Measurements from ENCODE around the gene DMP1. TPM values are rescaled to one million over a fixed set of nuclear protein-coding genes. Genes with fewer than 3 reads are reported as not detected.

Gene DMP1
- total and polyA plus RNA-seq, 2 of the 8 experiments (the other 6 are each of a cell fraction or from before 2014, with no cell fraction given), result 0.05 to 0.17 TPM

DNA sequence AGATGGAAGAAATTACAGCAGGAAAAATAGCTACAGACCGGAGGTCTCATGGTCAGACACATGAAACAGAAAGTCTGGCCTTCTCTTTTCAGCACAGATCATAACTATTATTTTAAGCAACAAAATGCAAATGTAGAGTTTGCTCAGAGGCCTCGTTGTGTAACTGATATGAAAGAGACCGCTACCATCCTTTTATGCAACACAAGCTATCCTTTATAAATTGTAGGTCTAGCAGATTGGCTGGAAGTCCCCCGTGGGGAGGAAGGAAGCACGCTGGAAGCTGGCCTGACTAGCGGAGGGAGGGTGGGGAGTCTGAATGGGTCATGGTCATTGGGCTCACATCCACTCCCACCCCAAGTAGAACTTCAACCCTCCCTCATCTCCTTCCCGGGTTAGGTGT, 27.7 kb downstream of the DMP1 start:
- Histone ChIP-seq H2BK15ac (ENCODE audit: low read length) (no peak overlapping the region), H2AK5ac (ENCODE audit: low read depth, low read length) (no peak overlapping the region), H3K4me2 (ENCODE audit: insufficient read depth in 1 of 2, low read depth in 2 of 2, low read length in 2 of 2) (no peak overlapping the region), H3K79me2 (ENCODE audit: control insufficient read depth in 1 of 2, insufficient read depth in 2 of 2, low read length in 2 of 2) (no peaks in the 10 kb centered on the region), H3K27ac (ENCODE audit: low read depth, low read length) (no peak overlapping the region), H3K56ac (replicated peaks; ENCODE audit: insufficient read length, low read depth, low read length) (no peak overlapping the region), H3K4ac (replicated peaks; ENCODE audit: insufficient read length, low read depth, low read length) (no peak overlapping the region), H4K20me1 (replicated peaks in 1 of 2; ENCODE audit: control insufficient read depth in 1 of 2, insufficient read depth in 2 of 2, low read length in 2 of 2) (no peaks in the 10 kb centered on the region), H3K4me3 (ENCODE audit: extremely low read depth in 1 of 4, insufficient read depth in 2 of 4, low read depth in 3 of 4, low read length in 4 of 4) (no peak overlapping the region), H2BK5ac (ENCODE audit: low read depth, low read length) (no peak overlapping the region), H3K23me2 (ENCODE audit: low read depth, low read length) (no peaks in the 10 kb centered on the region), H4K91ac (replicated peaks; ENCODE audit: insufficient read length, low read length) (no peak overlapping the region), H2BK20ac (ENCODE audit: low read length) (no peak overlapping the region), H3K27me3 (replicated peaks in 1 of 4; ENCODE audit: control insufficient read depth in 3 of 4, extremely low read depth in 1 of 4, insufficient read depth in 3 of 4, low read length in 3 of 4) (no peaks in the 10 kb centered on the region), H3K4me1 (replicated peaks in 1 of 4; ENCODE audit: control insufficient read depth in 3 of 4, insufficient read depth in 4 of 4, low read length in 3 of 4) (peaks cover 0 to 11% (median 9%) of the 10 kb centered on the region in 4 experiments; a peak in 4 of 7 replicates), H2BK120ac (replicated peaks; ENCODE audit: low read depth, low read length) (no peak overlapping the region), H3K79me1 (ENCODE audit: low read depth, low read length) (no peaks in the 10 kb centered on the region), H4K5ac (ENCODE audit: insufficient read length, low read depth, low read length) (no peak overlapping the region), H3K36me3 (ENCODE audit: control insufficient read depth in 2 of 4, insufficient read depth in 4 of 4, low read length in 3 of 4) (peaks cover 0 to 10% (median 0%) of the 10 kb centered on the region in 4 experiments; a peak in 2 of 8 replicates), H2BK12ac (ENCODE audit: low read depth, low read length) (no peak overlapping the region), H4K8ac (ENCODE audit: extremely low read depth, insufficient read depth, low read length) (no peak overlapping the region), H3K9ac (replicated peaks in 1 of 4; ENCODE audit: extremely low read depth in 1 of 4, low read depth in 3 of 4, low read length in 3 of 4) (no peak overlapping the region), H3K23ac (ENCODE audit: insufficient read length) (no peak overlapping the region), H2AFZ (ENCODE audit: low read length) (no peak overlapping the region), H3K18ac (ENCODE audit: extremely low read depth, low read length) (no peak overlapping the region), H3K9me3 (ENCODE audit: insufficient read depth in 2 of 2, low read depth in 1 of 2, low read length in 1 of 2) (peaks cover 13 to 39% of the 10 kb centered on the region in 2 experiments), H3K14ac (ENCODE audit: insufficient read length) (no peak overlapping the region)
- POLR2A ChIA-PET (ENCODE audit: partially characterized antibody), result no interaction called here
- DNase-seq (ENCODE audit: low read depth in 1 of 2, low spot score in 2 of 2), result no peak
- no peak for FAIRE-seq
- 90% methylated on average over 7 of the region's 7 CpGs; no CpG with 5 or more reads in 1 of the 2 experiments for WGBS, 2 experiments (ENCODE audit: extremely low coverage in 1 of 2, insufficient coverage in 1 of 2, insufficient read length in 1 of 2, insufficient replicate concordance in 2 of 2, low coverage in 1 of 2, low lambda C conversion rate in 2 of 2, missing lambda C conversion rate in 1 of 2)
- CTCF ChIA-PET (ENCODE audit: partially characterized antibody), result interaction anchor here (0.7 to 6.3 kb wide), 15 partner anchors 10 to 255 kb away, joined by 3 to 109 read pairs (median 5); no protein-coding TSS in a partner anchor
- TF ChIP-seq, protein P1, sequence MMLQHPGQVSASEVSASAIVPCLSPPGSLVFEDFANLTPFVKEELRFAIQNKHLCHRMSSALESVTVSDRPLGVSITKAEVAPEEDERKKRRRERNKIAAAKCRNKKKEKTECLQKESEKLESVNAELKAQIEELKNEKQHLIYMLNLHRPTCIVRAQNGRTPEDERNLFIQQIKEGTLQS (IDR thresholded peaks at IDR 0.05; ENCODE audit: insufficient read depth, low read depth, low read length), result no peak
- no peak for TF ChIP-seq CTBP2 (IDR thresholded peaks at IDR 0.05; ENCODE audit: borderline replicate concordance, insufficient read depth, insufficient read length, low read length)
- no peak for TF ChIP-seq TEAD4 (IDR thresholded peaks at IDR 0.05; ENCODE audit: low read depth, low read length)
- TF ChIP-seq TCF12 (IDR thresholded peaks at IDR 0.05; ENCODE audit: low read depth, low read length), result no peak
- no peak for TF ChIP-seq SAP30 (IDR thresholded peaks at IDR 0.05; ENCODE audit: insufficient read depth, insufficient replicate concordance, low read length)
- no peak for TF ChIP-seq CEBPB (IDR thresholded peaks at IDR 0.05; ENCODE audit: low read depth, low read length)
- no peak for TF ChIP-seq MAFK (IDR thresholded peaks at IDR 0.05; ENCODE audit: low read depth, low read length)
- TF ChIP-seq, protein P2, sequence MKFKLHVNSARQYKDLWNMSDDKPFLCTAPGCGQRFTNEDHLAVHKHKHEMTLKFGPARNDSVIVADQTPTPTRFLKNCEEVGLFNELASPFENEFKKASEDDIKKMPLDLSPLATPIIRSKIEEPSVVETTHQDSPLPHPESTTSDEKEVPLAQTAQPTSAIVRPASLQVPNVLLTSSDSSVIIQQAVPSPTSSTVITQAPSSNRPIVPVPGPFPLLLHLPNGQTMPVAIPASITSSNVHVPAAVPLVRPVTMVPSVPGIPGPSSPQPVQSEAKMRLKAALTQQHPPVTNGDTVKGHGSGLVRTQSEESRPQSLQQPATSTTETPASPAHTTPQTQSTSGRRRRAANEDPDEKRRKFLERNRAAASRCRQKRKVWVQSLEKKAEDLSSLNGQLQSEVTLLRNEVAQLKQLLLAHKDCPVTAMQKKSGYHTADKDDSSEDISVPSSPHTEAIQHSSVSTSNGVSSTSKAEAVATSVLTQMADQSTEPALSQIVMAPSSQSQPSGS (IDR thresholded peaks at IDR 0.05; ENCODE audit: low read length), result no peak
- no peak for TF ChIP-seq RBBP5 (IDR thresholded peaks at IDR 0.05; ENCODE audit: borderline replicate concordance, low read depth, low read length)
- no peak for TF ChIP-seq SIN3A (conservative IDR thresholded peaks at IDR 0.05 in 1 of 2, IDR thresholded peaks at IDR 0.05 in 1 of 2; ENCODE audit: low read depth in 1 of 2, low read length in 2 of 2)
- TF ChIP-seq HDAC2 (IDR thresholded peaks at IDR 0.05; ENCODE audit: borderline replicate concordance in 1 of 2, low read depth in 2 of 2, low read length in 2 of 2), result no peak
